BJ (cell line): ENCODE data around the gene BMP4. TPM values are rescaled to one million over a fixed set of nuclear protein-coding genes. Genes with fewer than 3 reads are reported as not detected.

Source experiments
- CTCF ChIA-PET: fragments of 350-600 bp; formaldehyde crosslinking; extraction: SDS; loops from one replicate; lab custom pipeline; 2021; ENCODE audit warnings: antibody characterized with exemption, inconsistent platforms; lab: Yijun Ruan, JAX
- POLR2A ChIA-PET: fragments of 300-600 bp; sonication (Branson Sonifier 250); formaldehyde crosslinking; extraction: SDS; loops from one replicate; lab custom pipeline; 2021; ENCODE audit warnings: antibody characterized with exemption; lab: Charles Lee
- DNase-seq: peaks from one replicate; pipeline ENCODE4 v3.0.0-alpha.2; 2011; ENCODE audit warnings: low read depth
- H3K27me3 ChIP-seq: 2 replicates; pipeline ENCODE4 v1.6.0; 2011; ENCODE audit warnings: low read length; ENCODE audit not compliant: control insufficient read depth, insufficient read depth
- H3K36me3 ChIP-seq: 2 replicates; pipeline ENCODE4 v1.5.1; 2011; ENCODE audit warnings: low read length; ENCODE audit not compliant: control insufficient read depth, insufficient read depth
- H3K4me3 ChIP-seq: 2 replicates; pipeline ENCODE4 v1.5.1; 2011; ENCODE audit warnings: low read depth, mild to moderate bottlenecking, control low read depth, low read length
- polyA plus RNA-seq: library from polyadenylated mRNA; depleted of rRNA; stranded (reverse); fragments of >200 nt; gene quantifications from 2 replicates; pipeline ENCODE4 v1.2.3, GENCODE V29; 2011
- TF ChIP-seq, protein P1 (sequence below): IDR thresholded peaks from 2 replicates; pipeline ENCODE4 v1.5.1; 2011; ENCODE audit warnings: low read depth, mild to moderate bottlenecking, control low read depth, inconsistent platforms, low read length, moderate library complexity; ENCODE audit not compliant: insufficient read depth

BMP4 gene
- polyA plus RNA-seq, 1 experiment, result 10.1 TPM

DNA sequence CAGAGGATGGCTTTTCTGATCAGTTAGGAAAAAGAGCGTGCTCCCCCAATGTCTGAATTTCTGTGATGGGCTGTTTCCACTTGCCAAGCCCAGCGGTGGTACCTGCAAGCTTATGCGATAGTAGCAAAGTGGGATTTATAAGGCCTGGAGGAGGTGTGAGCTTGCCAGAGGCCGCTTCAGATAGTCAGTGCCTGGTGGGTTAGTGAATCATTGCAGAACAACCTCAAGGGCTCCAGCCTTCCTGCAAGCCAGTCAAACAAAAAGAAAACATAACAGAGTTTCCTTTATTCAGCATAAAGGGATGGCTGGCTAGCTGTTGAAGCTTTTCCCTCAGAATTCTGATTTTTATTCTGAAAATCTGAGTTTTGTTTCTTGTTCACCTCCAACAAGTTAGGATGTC, 7.6 kb upstream of the BMP4 start:
- ChIA-PET CTCF (interaction anchor here (0.7 to 1.9 kb wide), 5 partner anchors 9 to 424 kb away, joined by 3 to 5 read pairs (median 4); no protein-coding TSS in a partner anchor), POLR2A (interaction anchor here (0.5 to 0.6 kb wide), 2 partner anchors 13 to 226 kb away, joined by 3 to 4 read pairs; no protein-coding TSS in a partner anchor)
- no peak for DNase-seq

DNA sequence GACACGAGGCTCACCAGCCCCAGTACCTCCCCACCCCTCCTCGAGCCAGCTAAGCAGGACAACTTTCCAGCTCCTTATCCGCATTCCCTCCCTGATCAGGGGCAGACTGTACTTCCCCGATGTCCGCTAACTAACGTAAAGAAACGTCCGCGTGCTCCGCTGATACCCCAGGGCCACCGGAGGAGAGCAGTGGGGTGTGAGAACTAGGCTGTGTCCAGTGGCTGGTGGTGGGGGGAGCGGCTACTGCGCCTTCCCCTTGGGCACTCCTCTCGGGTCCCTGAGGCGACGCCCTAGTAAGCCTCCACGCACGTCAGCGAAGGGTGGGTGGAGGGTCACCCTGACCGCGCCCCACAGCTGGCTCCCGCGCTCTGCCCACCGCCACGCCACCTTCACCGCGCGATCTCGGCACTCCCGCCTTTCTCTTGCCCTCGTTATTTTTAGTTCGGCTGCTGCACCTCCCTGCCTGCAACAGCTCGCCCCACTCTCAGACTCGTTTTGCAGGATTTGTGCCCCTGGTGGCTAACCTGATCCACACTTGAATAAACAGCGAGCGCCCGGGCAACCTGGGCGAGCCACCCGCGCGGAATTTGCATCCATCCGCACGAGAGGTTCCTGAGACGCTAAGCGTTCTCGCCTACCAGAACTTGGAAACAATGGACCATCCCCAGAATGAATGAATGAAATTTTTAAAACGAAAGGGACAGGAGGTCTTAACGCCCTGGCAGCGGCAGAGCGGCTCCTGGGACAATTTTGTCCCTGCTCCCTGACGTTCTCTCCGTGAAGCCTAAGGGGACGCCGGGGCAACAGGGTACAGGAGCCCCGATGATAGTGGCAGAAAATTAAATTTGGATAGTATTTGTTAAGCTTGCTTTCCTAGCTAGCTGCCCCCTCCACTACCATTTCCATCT, 6.9 kb upstream of the BMP4 start:
- Histone ChIP-seq H3K4me3 (peak overlapping the region; percentile 35), H3K36me3 (no peaks in the 10 kb centered on the region), H3K27me3 (peaks cover 9% of the 10 kb centered on the region)
- CTCF ChIA-PET, result interaction anchor here (0.7 to 1.9 kb wide), 9 partner anchors 9 to 423 kb away, joined by 3 to 6 read pairs (median 3); no protein-coding TSS in a partner anchor
- TF ChIP-seq, protein P1, sequence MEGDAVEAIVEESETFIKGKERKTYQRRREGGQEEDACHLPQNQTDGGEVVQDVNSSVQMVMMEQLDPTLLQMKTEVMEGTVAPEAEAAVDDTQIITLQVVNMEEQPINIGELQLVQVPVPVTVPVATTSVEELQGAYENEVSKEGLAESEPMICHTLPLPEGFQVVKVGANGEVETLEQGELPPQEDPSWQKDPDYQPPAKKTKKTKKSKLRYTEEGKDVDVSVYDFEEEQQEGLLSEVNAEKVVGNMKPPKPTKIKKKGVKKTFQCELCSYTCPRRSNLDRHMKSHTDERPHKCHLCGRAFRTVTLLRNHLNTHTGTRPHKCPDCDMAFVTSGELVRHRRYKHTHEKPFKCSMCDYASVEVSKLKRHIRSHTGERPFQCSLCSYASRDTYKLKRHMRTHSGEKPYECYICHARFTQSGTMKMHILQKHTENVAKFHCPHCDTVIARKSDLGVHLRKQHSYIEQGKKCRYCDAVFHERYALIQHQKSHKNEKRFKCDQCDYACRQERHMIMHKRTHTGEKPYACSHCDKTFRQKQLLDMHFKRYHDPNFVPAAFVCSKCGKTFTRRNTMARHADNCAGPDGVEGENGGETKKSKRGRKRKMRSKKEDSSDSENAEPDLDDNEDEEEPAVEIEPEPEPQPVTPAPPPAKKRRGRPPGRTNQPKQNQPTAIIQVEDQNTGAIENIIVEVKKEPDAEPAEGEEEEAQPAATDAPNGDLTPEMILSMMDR, result peak; percentile 51
- POLR2A ChIA-PET, result interaction anchor here (0.5 kb wide), 1 partner anchor 14 kb away, joined by 4 read pairs; no protein-coding TSS in a partner anchor
- no peak for DNase-seq

More for the DNA sequence above, 7.6 kb upstream of the BMP4 start:
- Histone ChIP-seq H3K36me3 (no peaks in the 10 kb centered on the region), H3K4me3 (no peak overlapping the region), H3K27me3 (peaks cover 9% of the 10 kb centered on the region)
- TF ChIP-seq, protein P1, result no peak

DNA sequence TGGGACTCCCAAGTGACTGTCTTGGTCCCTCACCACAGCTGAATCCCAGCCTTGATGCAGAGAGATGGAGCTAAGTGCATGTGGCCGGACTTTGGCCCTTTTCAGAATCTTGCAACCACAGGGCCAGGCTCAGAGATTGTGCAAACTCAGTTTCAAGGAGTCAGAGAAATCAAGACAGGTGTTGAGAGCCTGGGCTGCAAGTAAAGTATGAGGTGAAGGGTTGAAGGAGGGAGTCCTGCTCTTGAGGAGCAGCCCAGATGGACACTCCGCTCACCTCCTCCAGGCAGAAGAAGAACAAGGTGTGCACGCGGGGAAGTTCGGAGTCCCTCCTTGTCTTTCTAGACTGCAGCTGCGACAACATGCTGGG, 6.3 kb upstream of the BMP4 start:
- TF ChIP-seq, protein P1, result no peak
- Histone ChIP-seq H3K36me3 (no peaks in the 10 kb centered on the region), H3K27me3 (peaks cover 9% of the 10 kb centered on the region), H3K4me3 (no peak overlapping the region)
- ChIA-PET CTCF (interaction anchor here (0.8 to 1.9 kb wide), 5 partner anchors 11 to 367 kb away, joined by 3 to 6 read pairs (median 4); no protein-coding TSS in a partner anchor), POLR2A (no interaction called here)
- DNase-seq, result no peak

DNA sequence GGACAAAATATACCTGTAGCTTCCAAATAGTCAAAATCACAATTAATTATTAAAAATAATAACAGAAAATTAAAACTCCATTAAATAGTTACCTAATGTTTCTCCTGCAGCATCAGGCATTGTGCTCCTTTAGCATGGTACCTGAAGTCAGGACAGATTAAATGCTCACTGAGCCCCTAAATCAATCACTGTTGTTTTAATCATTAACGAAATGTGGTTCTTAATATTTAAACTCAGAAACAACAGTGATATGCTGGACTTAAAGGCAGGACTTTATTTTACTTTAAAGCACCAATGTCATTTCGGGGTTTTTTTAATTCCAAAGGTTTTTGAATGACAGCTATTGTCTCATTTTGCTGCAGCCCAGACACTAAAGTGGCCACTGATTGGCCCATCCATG, 2.0 kb upstream of the BMP4 start:
- Histone ChIP-seq H3K4me3 (no peak overlapping the region), H3K27me3 (peaks cover 15% of the 10 kb centered on the region), H3K36me3 (no peaks in the 10 kb centered on the region)
- ChIA-PET POLR2A (no interaction called here), CTCF (interaction anchor here (1.3 to 3.2 kb wide), 2 partner anchors 8 to 381 kb away, joined by 3 to 8 read pairs; no protein-coding TSS in a partner anchor)
- TF ChIP-seq, protein P1, result no peak
- DNase-seq, result no peak

DNA sequence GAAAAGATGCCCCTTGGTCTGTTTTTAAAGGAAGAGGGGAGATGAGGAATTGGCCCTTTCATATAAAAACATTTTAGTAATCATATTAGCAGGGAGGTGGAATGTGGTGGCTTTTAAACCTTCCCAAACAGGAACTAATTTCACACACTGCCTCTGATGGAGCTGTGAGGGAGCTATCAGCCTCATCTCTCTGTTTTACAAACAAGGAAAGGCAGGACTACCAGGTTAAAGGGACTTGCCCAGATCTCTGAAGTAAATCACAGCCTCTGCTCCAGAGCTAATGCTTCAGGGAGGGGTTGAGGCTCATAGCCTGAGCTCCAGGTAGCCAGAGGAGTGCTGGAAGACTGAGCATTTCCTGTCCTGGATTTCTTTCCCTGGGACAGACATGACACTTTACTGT, 1.1 kb upstream of the BMP4 start:
- H3K27me3 ChIP-seq, result peaks cover 8% of the 10 kb centered on the region
- TF ChIP-seq, protein P1, result no peak
- ChIA-PET CTCF (interaction anchor here (1.3 to 3.2 kb wide), 3 partner anchors 8 to 382 kb away, joined by 3 to 8 read pairs (median 6); no protein-coding TSS in a partner anchor), POLR2A (no interaction called here)
- no peak for DNase-seq
- H3K36me3 ChIP-seq, result 0 out of 2 replicates have a peak, but pooled peaks cover 1% of the 10 kb centered on the region
- H3K4me3 ChIP-seq, result no peak overlapping the region
